GM12872 (cell line): ENCODE data around the gene TNIK.

ENCODE experiments used
- TF ChIP-seq, protein P1 (sequence below): IDR thresholded peaks from 3 replicates; pipeline ENCODE4 v1.5.1; 2011; ENCODE audit warnings: low read depth, mild to moderate bottlenecking, low read length, moderate library complexity; ENCODE audit not compliant: insufficient read depth

The TNIK gene

DNA sequence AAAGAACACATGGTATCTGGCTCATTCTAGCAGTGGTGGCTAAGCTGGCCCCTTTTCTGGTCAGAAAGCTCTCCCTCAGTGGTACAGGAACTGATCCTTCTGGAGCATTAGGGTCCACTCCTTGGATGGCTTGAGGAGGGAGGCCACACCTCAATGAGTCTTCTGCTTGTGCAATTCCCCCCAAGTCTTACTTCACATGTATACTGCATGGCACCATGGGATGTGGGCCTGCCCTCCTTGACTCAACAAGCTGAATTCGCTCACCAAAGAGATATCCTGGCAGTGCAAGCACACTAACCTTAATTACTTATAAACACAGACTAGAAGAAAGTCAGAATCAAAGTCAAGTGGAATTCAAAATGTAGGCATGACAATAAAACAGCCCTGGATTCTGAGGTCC is 299.9 kb downstream of the TNIK start:
- TF ChIP-seq, protein P1, sequence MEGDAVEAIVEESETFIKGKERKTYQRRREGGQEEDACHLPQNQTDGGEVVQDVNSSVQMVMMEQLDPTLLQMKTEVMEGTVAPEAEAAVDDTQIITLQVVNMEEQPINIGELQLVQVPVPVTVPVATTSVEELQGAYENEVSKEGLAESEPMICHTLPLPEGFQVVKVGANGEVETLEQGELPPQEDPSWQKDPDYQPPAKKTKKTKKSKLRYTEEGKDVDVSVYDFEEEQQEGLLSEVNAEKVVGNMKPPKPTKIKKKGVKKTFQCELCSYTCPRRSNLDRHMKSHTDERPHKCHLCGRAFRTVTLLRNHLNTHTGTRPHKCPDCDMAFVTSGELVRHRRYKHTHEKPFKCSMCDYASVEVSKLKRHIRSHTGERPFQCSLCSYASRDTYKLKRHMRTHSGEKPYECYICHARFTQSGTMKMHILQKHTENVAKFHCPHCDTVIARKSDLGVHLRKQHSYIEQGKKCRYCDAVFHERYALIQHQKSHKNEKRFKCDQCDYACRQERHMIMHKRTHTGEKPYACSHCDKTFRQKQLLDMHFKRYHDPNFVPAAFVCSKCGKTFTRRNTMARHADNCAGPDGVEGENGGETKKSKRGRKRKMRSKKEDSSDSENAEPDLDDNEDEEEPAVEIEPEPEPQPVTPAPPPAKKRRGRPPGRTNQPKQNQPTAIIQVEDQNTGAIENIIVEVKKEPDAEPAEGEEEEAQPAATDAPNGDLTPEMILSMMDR = no peak

DNA sequence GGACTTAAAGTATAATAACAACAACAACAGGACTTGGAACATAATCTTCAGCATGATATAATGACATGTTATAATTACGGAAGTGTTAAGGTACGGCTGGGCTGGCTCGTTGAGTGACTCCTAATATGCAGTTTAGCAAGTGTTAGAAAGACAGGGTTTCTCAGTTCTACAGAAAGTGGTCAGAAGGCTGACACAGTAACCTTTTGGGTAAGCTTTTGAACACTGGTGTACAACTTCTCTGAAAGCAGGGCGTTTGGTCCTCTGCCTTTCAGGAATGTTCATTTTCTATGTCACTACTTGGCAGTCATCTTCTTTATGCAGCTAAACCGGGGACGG is 300.4 kb downstream of the TNIK start:
- TF ChIP-seq, protein P1 = no peak

DNA sequence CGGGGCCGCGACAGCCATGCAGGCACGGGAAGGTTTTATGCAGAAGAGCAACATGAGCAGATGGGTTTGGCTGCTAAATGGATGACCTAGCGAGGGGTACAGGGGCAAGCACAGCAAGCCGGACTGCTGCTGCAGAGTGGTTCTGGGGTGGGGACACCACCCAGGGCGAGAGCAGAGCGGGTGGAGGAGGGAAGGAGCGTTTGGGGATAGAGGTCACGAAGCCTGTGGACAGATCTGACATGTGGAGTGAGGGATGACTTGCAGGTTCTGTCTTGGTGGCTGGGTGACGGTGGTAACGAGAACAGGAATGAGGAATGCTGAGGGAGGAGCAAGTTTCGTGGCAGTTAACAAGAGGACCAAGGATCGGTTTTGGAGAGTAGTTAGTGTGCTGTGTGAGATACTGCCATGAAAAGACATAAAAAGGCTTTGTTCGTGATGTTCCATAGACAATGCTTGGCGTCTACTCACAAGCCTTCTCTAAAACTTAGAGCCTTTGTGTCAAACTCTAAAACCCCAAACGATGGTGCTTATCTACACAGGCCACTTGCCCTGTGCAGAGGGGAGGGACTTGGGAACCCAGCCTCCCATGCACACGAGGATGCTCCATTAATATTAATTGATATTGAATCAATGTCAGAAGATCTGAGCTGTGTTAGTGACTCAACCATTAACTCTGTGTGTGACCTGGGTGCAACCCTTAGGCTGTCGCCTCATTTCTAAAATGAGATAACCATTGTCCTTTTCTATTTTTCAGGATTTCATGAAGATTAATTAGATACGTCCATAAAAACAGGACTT is 301.0 kb downstream of the TNIK start:
- TF ChIP-seq, protein P1 = no peak

DNA sequence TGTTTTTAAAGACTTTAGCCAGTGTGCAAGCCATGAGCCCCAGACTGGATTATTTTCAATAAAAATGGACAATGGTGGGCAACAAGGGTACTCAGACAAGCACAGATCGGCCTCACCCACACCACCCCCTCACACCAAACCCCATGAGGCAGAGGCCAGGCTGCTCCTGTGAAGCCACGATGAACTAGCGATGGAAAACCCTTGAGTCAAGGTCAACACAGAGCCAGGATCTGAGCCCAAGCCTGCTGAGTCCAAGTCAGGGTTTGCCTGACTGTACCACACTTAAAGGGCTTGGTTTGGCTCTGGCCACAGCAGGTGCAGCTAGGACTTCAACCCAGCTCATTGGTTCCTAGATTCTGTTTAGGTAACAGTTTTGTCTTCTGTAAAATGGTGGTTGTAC is 302.2 kb downstream of the TNIK start:
- TF ChIP-seq, protein P1 = no peak

DNA sequence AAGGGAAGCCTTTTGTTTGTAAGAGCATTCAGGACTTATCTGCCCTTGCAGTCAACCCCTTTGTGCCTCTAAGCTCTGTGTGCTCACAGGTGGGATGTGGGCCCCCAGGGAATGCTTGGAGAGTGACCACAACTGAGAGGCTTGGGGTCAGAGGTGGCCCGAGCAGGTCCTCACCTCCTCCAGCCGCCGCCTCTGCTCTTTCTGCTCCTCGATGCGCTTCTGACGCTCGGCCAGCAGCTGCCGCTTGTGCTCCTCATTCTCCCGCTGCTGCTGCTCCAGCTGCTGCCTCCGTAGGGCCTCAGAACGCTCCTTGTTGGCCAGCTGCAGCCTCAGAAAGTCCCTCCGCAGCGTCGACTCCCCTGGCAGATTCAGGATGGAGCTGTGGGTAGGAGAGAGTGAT is 302.9 kb downstream of the TNIK start:
- TF ChIP-seq, protein P1 = no peak

DNA sequence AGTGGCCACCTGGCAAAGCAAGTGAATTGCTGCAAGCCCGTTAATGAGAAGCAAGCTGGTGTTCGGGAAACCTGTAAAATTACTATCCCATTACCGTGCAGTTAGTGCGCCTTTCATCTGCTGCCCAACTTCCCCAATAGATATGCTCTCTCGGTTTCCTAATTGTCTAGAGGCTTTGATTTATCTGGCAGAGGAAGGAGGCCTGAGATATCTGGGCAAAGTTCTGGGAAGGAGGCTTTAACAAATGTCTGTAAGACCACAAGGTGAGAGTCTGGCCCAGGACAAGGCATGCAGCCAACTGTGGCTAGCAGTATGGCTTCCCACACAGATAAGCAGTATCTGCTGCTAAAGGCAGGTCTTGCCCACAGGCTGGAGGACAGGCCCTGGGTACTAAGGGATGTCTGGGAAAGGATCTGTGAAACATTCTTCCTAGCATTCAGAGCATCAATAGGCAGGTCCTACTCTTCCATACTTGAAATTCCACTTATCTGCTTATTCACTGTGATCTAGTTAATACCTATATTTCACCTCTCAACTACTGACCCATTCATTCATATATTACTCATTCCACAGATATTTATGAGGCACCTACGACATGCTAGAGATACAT is 303.7 kb downstream of the TNIK start:
- TF ChIP-seq, protein P1 = no peak

DNA sequence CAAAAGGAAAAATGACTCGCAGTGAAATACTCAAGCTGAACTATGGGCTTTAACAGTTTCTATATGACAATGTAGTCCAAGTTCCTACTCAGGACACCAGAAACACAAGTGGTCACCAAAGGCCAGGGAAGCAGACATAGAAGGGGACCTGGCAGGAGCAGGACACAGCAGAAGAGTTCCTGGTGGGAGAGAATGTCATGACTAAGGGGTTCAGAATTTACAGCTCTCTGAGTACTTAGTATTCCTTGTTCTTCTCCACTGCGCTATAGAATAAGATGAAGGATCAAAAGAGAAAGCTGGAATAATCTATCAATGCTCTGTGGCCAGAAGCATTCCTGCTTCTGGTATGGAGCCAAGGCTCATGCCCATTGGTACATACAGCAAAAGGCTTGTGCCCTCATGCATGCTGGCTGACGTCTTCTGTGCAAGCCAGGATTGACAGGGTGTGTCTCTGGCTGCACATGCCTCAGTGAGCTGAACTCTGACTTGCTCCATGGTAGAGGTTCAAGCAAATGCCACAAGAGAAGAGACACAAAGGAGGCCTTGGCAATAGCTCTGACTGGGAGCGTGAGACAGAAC is 305.0 kb downstream of the TNIK start:
- TF ChIP-seq, protein P1 = no peak
